Measurements from ENCODE around the gene ACOX3. TPM values are rescaled to one million over a fixed set of nuclear protein-coding genes. Genes with fewer than 3 reads are reported as not detected.

ACOX3 gene
- total RNA-seq, 2 experiments from 2014 or later, result 16.8 to 17.7 TPM

- CTCF ChIA-PET, result no interaction called here
- no peaks in the 10 kb centered on the region for H3K9me3 Mint-ChIP-seq
Measured at GRCh38 chr4:8320386-8320750, 120.2 kb downstream of the ACOX3 start.

GRCh38 chr4:8319731-8320385, 120.7 kb downstream of the ACOX3 start:
- Mint-ChIP-seq H3K27me3 (no peaks in the 10 kb centered on the region), H3K36me3 (ENCODE audit: low read depth) (no peaks in the 10 kb centered on the region), H3K4me1 (no peaks in the 10 kb centered on the region), H3K9me3 (no peaks in the 10 kb centered on the region), H3K4me3 (no peak overlapping the region), H3K27ac (no peak overlapping the region)
- CTCF ChIA-PET, result no interaction called here
- no peak for DNase-seq
- POLR2A ChIA-PET, result no interaction called here

More at GRCh38 chr4:8320386-8320750, 120.2 kb downstream of the ACOX3 start:
- Mint-ChIP-seq H3K27ac (no peak overlapping the region), H3K36me3 (ENCODE audit: low read depth) (no peaks in the 10 kb centered on the region), H3K4me1 (no peaks in the 10 kb centered on the region), H3K27me3 (no peaks in the 10 kb centered on the region), H3K4me3 (no peak overlapping the region)
- POLR2A ChIA-PET, result no interaction called here
- peak; percentile 14 for DNase-seq

GRCh38 chr4:8319061-8319460, 121.5 kb downstream of the ACOX3 start:
- no peak overlapping the region for H3K4me3 Mint-ChIP-seq
- POLR2A ChIA-PET, result no interaction called here
- no peaks in the 10 kb centered on the region for H3K36me3 Mint-ChIP-seq (ENCODE audit: low read depth)
- H3K4me1 Mint-ChIP-seq, result no peaks in the 10 kb centered on the region
- no peak for DNase-seq
- H3K9me3 Mint-ChIP-seq, result no peaks in the 10 kb centered on the region
- H3K27ac Mint-ChIP-seq, result no peak overlapping the region
- CTCF ChIA-PET, result no interaction called here
- H3K27me3 Mint-ChIP-seq, result peaks cover under 1% of the 10 kb centered on the region

GRCh38 chr4:8318509-8318908, 122.0 kb downstream of the ACOX3 start:
- Mint-ChIP-seq H3K27ac (no peak overlapping the region), H3K27me3 (peaks cover 4% of the 10 kb centered on the region), H3K36me3 (ENCODE audit: low read depth) (no peaks in the 10 kb centered on the region), H3K4me3 (no peak overlapping the region), H3K9me3 (no peaks in the 10 kb centered on the region), H3K4me1 (no peaks in the 10 kb centered on the region)
- POLR2A ChIA-PET, result no interaction called here
- DNase-seq, result no peak
- CTCF ChIA-PET, result no interaction called here

GRCh38 chr4:8317474-8317873, 123.0 kb downstream of the ACOX3 start:
- POLR2A ChIA-PET, result no interaction called here
- CTCF ChIA-PET, result no interaction called here
- no peak for DNase-seq

GRCh38 chr4:8316911-8317351, 123.6 kb downstream of the ACOX3 start:
- Mint-ChIP-seq H3K4me1 (no peaks in the 10 kb centered on the region), H3K9me3 (no peaks in the 10 kb centered on the region), H3K36me3 (ENCODE audit: low read depth) (no peaks in the 10 kb centered on the region), H3K4me3 (no peak overlapping the region), H3K27me3 (peaks cover 11% of the 10 kb centered on the region), H3K27ac (no peak overlapping the region)
- DNase-seq, result no peak
- CTCF ChIA-PET, result no interaction called here
- POLR2A ChIA-PET, result no interaction called here

More at GRCh38 chr4:8317474-8317873, 123.0 kb downstream of the ACOX3 start:
- H3K4me3 Mint-ChIP-seq, result no peak overlapping the region
- no peak overlapping the region for H3K27ac Mint-ChIP-seq
- H3K4me1 Mint-ChIP-seq, result no peaks in the 10 kb centered on the region
- H3K36me3 Mint-ChIP-seq (ENCODE audit: low read depth), result no peaks in the 10 kb centered on the region
- H3K9me3 Mint-ChIP-seq, result no peaks in the 10 kb centered on the region
- H3K27me3 Mint-ChIP-seq, result peaks cover 6% of the 10 kb centered on the region

Other genes starting within 250 kb of the ACOX3 start
- gene SH3TC1, start 241.4 kb downstream of the ACOX3 start, total RNA-seq, result 10 to 100 TPM; 16.8 to 19.5 TPM
- not detected for gene HTRA3, start 171.0 kb downstream of the ACOX3 start, total RNA-seq
- 10 to 100 TPM; 15.7 to 17.8 TPM for gene TRMT44, start 54 bp upstream of the ACOX3 start, total RNA-seq
- under 1 TPM; 0.08 to 0.13 TPM for gene GPR78, start 139.7 kb upstream of the ACOX3 start, total RNA-seq
- under 1 TPM; 0.48 to 0.75 TPM for gene CPZ, start 152.0 kb upstream of the ACOX3 start, total RNA-seq